Lung microvascular endothelial cell (primary cell): ENCODE data around the gene TRIM50. TPM values are rescaled to one million over a fixed set of nuclear protein-coding genes. Genes with fewer than 3 reads are reported as not detected.
"Not testable (repeated sequence)": the region's sequence is repeated elsewhere in the genome, so short reads cannot be mapped to it uniquely, and the experiment has no call there.

Source experiments
- DNase-seq, 2 donors: peaks; one replicate each; pipeline versions ENCODE4 v3.0.0 to v3.0.0-alpha.2; 2010; ENCODE audit warnings: low read depth in 2 of 2
- total RNA-seq: library from RNA; depleted of rRNA; stranded (reverse); fragments of >200 nt; gene quantifications from 2 replicates; pipeline ENCODE4 v1.2.1, GENCODE V29; 2014

The TRIM50 gene
- total RNA-seq, 1 donor from 2014 or later: not detected

DNA sequence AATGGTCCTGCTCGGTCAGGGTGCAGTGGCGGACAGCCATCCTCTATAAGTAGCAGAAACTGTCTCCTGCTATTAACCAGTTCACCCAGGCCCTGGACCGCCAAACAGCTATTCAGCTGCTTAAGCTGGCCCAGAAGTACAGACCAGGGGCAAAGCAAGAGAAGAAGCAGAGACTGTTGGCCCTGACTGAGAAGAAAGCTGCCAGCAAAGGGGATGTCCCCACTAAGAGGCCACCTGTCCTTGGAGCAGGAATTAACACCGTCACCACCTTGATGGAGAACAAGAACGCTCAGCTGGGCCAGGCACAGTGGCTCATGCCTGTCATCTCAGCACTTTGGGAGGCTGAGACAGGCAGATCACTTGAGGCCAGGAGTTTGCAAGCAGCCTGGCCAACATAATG, 13.6 kb downstream of the TRIM50 start:
- DNase-seq: no peak

DNA sequence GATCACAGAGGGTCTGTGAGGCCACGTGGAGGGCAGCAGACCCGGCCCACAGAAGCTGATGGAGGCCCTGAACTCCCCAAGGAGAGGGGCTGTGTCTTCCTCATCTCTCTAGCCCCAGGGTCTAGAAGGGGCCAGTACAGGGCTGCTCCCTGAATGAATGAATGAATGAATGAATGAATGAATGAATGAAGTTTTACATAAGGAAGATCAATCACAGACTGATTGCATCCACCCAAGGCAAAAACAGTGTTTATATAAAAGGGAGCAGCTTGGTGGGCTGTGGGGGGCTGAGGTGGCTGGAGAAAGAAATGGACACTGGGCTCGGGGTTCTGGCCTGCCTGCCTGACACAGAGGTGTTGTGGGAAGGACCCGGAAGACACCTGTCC, 14.4 kb downstream of the TRIM50 start:
- no peak for DNase-seq

DNA sequence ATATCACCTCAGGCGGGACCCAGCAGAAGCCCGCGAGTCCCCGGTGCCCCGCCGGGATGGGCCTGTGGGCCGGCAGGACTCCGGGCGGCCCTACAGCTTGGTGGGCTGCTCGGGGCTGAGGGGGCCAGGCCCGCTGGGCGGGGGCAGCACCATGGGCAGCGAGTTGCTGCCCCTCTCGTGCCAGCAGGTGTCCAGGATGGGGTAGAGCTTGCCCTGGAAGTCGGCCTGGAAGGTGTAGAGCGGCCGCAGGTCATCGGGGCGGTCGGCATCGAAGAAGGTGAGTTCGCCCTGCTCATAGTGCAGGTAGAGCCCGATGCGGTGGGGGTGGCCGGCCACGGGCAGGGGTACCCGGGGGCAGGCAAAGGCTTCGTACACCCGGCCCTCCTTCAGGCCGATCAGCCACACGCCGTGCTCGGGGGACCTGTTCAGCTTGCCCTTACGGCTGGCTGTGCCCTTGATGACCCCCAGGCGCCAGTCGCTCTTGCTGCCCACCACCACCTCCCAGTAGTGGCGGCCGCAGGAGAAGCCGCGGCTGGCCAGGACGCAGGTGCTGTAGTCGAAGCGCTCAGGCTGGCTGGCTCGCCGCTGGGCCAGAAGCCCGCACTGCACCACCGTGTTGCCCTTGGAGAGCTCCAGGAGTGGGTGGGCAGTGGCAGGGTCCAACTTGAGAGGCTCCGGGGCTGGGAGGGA, 14.9 kb downstream of the TRIM50 start:
- DNase-seq: no peak

DNA sequence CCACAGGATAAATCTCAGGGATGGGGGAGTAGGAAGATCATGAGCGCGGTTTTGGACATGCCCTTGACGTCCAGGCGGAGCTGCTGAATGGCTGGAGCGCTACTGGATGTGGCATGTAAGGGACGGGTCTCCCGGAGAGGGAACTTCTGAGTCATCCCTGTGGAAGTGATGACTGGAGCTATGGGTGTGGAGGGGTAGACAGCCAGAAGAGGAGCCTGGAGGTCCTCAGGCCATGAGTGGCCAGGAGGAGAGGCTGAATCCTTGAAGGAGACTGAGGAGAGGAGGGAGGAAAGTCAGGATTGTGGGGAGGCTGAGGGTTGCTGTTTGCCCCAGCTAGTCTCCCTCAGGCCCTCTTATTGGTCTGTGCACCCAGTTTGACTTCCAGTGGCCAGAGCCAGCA, 16.5 kb downstream of the TRIM50 start:
- peak; percentile 11 to 21 for DNase-seq

DNA sequence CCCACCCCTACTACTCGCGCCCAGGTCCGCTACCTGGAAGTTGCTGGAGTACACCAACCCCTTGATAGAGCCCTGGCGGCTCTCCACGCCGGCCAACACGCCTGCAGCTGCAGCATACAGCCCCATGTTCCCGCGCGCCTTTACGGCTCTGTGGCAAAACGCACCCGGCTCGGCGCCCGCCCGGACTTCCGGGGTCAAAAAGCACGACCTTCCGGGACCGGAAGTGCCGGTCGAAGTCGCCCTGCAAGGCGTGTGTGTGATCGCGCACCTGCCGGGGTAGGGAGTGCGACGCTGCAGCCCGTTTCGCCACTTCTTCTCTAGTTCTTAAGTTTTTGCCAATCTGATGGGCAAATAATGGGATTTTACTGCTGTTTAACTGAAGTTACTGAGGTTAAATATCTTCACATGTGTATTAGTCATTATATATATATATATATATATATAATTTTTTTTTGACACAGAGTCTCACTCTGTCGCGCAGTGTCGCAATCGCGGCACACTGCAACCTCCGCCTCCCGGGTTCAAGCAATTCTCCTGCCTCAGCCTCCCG, 19.1 kb downstream of the TRIM50 start, which contains the start of gene NSUN5:
Gene NSUN5 (minus strand): TSS at position 162 of the 550 bp plus-strand sequence. CDS start 36 bp downstream, at position 126.
- peak; percentile 35 to 50 for DNase-seq

DNA sequence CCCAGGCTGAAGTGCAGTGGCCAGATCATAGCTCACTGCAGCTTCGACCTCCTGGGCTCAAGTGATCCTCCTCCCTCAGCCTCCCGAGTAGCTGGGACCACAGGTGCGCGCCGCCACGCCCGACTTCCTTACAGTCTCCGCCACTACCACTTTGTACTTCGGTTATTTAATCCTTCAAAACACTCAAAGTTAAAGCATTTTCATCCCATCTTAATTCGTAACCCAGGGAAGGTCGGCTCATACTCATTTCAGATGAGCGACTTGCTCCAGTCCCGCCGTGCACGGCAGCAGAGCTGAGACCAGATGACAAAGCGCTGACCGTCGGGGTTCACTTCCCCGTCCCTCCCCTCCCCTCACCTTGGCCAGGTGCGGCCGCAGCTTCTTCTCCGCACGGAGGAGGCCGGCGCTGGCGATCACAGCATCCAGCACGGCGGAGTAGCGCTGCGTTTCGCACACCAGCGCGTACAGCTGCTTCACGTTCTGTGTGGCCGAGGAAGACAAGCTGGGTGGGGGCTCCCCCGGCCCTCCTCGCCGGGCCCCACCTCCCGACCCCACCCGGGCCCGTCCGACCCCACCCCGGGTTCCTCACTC, 19.7 kb downstream of the TRIM50 start:
- DNase-seq: no peak

DNA sequence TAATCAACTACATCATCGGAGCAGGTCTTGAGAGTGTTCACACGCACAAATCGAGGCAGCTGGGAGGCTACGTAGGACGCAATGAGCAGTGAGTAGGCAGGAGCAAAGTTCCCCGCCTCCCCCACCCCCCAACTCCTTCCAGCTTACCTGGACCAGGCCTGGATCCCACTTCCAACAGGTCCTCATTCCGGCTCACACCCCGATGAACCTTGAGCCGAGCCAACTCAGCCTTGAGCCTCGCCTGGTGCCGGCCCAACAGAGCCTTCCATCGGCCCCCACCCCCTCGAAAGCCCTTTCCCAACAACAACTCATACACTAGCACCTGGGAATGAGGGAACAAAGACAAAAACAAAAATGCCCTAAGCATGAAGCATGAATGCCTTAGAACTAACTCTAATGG, 20.4 kb downstream of the TRIM50 start:
- no peak for DNase-seq

DNA sequence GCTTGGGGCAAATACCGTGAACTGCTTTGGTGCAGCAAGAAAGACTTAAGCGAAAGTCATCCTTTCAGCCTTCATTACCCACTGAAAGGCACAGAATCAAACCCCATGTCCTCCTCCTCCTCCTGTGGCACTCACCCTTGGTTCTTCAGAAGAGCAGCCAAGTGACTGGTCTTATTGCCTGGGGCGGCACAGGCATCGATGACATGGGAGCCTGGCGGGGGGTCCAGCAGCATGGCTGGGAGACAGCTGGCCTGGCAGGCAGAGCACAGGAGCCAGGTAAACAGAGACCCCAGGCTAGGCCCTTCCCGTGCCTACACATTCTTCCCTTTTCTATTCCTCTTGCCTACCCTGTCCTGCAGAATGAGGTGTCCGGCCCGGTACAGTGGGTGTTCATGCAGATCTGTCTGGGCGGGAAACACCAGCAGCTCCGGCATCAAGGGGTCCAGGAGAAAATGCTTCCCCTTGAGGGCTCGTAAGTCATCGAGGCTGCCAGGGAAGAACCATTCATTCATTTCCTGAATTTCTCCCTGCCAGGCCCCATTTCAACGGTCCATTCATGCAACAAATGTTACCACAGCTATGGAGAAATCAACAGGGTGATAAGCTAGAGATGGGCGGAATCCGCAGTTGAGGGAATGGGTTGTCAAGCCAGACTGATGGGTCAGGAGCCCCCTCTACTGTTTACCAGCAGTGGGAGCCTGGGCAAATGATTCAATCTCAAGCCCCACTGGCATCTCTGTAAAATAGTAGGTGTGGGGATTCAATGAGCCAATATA, 23.1 kb downstream of the TRIM50 start:
- DNase-seq: peak in 1 of 2 donors; percentile 22

DNA sequence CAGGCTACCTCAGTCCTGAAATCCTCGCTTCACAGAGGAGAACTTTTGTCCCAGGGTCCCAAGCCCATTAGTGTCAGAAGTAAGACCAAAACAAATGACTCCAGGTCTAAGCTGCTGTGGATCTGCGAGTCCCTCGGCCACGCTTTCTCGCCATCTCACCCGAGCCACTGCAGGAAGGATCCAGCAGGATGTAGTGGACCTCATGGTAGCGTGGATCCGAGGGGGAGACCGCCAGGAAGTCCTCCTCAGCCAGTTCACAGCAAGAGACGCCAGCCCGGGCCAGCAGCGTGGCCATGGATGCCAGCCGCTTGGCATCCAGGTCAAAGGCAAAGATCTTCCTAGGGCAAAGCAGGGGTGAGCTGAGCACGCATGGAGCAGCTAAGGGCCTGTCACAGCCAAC, 23.8 kb downstream of the TRIM50 start:
- no peak for DNase-seq

DNA sequence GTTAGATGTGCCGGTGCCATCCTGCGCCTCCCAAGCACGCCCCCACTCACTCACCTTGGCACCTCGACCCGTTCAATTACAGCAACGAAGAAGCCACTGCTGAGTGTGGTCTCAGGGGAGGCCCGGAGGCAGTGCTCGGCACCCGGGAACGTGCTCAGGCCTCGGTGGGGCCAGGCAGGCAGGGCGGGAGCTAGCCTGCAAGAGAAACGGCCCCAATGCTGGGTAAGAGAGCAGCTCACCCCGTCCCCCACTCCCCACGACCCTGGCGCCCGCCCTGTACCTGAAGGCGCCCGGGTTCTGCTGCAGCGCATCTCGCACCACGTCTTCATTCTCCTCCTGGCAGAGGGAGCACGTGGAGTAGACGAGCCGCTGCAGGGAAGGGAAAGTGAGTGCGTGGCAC, 24.3 kb downstream of the TRIM50 start:
- no peak for DNase-seq

DNA sequence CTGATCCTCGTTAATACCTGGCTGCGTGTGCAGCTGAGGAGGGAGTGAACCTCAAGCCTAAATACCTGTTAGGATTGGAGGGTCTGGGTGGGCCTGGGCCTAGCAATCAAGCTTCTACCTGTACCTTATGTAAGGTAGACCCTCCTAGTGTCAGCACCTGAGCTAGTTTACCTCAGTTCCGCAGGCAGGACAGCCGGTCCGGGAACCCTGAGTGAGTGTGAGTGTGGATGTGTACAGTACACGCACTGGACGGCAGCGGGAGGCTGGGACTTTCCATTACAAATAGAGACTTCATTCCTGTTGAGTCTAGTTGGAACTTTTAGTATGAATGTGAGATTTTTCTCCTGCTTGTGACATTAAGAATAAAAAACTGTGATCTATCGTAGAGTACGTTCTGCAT, 25.0 kb downstream of the TRIM50 start:
- not testable (repeated sequence) for DNase-seq

DNA sequence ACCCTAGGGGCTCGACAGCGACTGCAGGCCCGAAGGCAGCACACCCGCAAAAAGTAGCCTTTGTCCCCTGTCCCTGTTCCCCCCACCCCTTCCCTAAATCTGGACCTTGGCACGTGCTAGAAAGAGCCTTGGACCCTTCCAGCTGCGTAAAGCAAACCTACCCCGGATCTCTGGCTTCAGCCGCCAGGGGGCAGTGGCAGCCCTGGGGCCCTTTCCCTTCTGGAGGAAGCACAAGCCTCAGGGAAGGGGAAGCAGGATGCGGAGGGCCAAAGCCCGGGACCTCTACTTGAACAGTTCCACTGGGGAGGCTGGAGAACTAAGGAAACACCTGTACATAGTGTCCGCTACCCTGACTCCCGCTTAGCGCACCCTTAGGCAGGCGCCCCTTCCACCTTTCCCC, 26.8 kb downstream of the TRIM50 start:
- DNase-seq: not testable (repeated sequence)

DNA sequence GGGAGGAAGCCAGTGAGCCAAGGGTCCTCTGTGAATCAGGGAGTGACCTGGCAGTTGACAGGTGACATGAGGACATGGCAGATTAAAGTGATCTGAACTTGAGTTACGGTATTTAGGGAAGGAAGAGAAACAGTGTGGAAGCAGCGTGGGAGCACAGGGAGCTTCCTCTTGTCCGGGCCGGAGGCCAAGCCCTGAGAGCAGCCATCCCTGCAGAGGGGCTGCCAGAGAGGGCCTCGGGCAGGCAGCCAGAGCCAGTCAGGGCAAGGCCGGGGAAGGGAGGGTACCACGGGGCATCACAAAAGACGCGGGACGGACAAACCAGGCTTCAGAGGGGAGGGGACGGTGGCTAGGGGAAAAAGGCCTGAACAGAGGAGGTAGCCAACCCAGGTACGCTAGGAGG, 28.1 kb downstream of the TRIM50 start:
- not testable (repeated sequence) for DNase-seq

DNA sequence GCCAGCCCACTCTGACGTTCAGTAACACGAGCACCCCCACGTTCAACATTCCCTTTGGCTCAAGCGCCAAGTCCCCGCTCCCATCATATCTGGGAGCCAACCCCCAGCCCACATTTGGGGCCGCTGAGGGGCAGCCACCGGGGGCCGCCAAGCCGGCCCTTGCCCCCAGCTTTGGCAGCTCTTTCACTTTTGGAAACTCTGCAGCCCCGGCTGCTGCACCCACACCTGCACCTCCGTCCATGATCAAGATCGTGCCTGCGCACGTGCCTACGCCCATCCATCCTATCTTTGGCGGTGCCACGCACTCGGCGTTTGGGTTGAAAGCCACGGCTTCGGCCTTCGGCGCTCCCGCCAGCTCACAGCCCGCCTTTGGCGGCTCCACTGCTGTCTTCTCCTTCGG, 30.2 kb downstream of the TRIM50 start:
- DNase-seq: not testable (repeated sequence)

DNA sequence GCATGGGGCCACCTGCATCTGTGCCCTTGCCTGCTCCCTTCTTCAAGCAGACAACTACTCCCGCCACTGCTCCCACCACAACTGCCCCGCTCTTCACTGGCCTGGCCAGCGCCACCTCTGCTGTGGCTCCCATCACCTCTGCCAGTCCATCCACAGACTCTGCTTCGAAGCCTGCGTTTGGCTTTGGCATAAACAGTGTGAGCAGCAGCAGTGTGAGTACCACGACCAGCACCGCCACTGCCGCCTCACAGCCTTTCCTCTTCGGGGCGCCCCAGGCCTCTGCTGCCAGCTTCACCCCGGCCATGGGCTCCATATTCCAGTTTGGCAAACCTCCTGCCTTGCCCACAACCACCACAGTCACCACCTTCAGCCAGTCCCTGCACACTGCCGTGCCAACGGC, 30.6 kb downstream of the TRIM50 start:
- not testable (repeated sequence) for DNase-seq

DNA sequence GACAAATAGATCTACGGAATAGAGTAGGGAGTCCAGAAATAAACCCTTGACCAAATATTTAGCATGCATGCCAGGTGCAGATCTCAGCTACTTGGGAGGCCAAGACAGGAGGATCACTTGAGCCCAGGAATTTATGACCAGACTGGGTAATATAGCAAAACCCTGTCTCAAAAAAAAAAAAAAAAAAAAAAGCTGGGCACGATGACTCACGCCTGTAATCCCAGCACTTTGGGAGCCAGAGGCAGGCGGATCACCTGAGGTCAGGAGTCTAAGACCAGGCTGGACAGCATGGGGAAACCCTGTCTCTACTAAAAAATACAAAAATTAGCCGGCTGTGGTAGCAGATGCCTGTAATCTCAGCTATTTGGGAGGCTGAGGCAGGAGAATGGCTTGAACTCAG, 50.7 kb downstream of the TRIM50 start:
- not testable (repeated sequence) for DNase-seq

DNA sequence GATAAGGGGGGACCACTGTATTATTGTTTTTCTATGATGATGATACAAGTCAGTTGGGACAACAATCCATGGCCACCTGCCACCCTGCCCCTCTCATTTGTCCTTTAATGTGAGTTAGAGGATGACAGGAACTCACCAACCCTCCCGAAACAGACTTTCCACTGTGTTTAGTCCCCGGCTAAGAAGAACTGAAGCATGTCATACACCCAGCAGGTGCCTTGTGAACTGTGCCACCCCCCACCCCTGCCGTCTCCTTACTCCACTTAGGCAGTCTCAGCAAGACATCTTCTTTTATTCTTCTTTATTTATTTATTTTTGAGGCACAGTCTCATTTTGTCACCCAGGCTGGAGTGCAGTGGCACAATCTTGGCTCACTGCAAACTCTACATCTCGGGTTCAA, 60.1 kb downstream of the TRIM50 start:
- not testable (repeated sequence) for DNase-seq

DNA sequence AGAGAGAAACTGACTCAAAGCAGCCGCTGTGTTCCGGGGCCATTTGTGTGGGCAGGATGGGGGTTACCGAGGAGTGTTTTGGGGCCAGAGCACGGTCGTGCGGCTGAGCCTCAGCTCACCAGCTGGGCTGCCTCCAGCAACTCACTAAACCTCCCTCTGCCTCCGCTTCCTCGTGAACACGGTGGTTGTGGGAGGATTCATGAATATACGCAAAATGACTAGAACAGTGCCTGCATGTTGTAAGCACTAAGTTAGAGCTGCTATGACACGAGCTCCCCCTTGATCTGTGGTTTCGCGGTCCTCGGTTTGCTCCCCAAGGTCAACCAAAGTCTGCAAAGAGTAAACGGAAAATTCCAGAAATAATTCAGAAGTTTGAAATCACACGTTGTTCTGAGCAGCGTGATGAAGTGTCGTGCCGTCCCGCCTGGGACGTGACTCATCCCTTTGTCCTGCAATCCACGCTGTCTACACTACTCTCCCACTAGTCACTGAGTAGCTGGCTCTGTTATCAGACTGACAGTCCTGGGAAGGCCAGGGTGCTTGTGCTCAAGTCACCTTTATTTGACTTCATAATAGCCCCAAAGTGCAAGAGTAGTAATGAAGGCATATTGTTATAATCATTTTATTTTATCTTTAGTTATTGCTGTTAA, 61.0 kb downstream of the TRIM50 start:
- not testable (repeated sequence) for DNase-seq
